SU-DHL-6 (cell line): ENCODE measurements around the gene HBE1.

Experiments
- CTCF ChIP-seq: fragments of 200-600 bp; sonication (generic); IDR thresholded peaks from one replicate; pipeline ENCODE4 v1.5.1; 2017; ENCODE audit warnings: antibody characterized with exemption, mild to moderate bottlenecking, low read length, moderate library complexity; ENCODE audit not compliant: insufficient read depth, poor library complexity, severe bottlenecking
- EZH2phosphoT487 ChIP-seq: fragments of 200-600 bp; sonication (generic), shearing (Covaris generic); conservative IDR thresholded peaks from 2 replicates; pipeline ENCODE4 v1.6.1; 2018; ENCODE audit warnings: mild to moderate bottlenecking, antibody characterized with exemption, low read length, moderate library complexity, mixed read lengths

- TF ChIP-seq CTCF = no peak
- no peak for TF ChIP-seq EZH2phosphoT487
These were observed 11.9 kb upstream of the HBE1 start for GRCh38 chr11:5281596-5281995.
